K562 (cell line): ENCODE results near the gene LOXHD1. TPM values are rescaled to one million over a fixed set of nuclear protein-coding genes. Genes with fewer than 3 reads are reported as not detected.

Experiments used
- ATAC-seq: fragments of 200-7000 bp; cut with Tn5 transposase; 3 replicates; pipeline ENCODE4 v1.9.1; 2020; ENCODE audit warnings: moderate library complexity
- BruUV-seq: library from RNA; stranded (reverse); fragments of 400-500 nt; replicated peaks from 2 replicates; lab custom pipeline; 2021; lab: Mats Ljungman, UMichigan
- CTCF ChIA-PET: fragments of 300-600 bp; formaldehyde crosslinking; extraction: SDS; loops from one replicate; lab custom pipeline; 2021; ENCODE audit warnings: low intra/inter-chr PET ratio; lab: Yijun Ruan, JAX
- POLR2A ChIA-PET: fragments of 300-600, 350-650 bp; sonication (Branson Sonifier 250); formaldehyde crosslinking; extraction: SDS; loops from one replicate; lab custom pipeline; 2021; ENCODE audit warnings: antibody characterized with exemption, inconsistent platforms; lab: Yijun Ruan, JAX
- DNase-seq, 4 experiments: peaks; one replicate each; pipeline versions ENCODE4 v3.0.0 to v3.0.0-alpha.2; 2011 to 2018; ENCODE audit warnings: low spot score in 3 of 4, mixed read lengths in 3 of 4; ENCODE audit errors: extremely low read depth in 1 of 4
- FAIRE-seq: peaks from 2 replicates; lab custom pipeline; 2011; peaks lifted over from hg19 to GRCh38; lab: Jason Lieb, UNC
- H2AFZ ChIP-seq: 2 replicates; pipeline ENCODE4 v1.6.0; 2011; ENCODE audit warnings: low read depth, low read length, control low read depth, inconsistent platforms
- H3K27ac ChIP-seq: fragments of 200-600 bp; 3 replicates; pipeline ENCODE4 v1.8.0; 2011; ENCODE audit warnings: low read depth, mild to moderate bottlenecking, control low read depth, inconsistent platforms, low read length, moderate library complexity, mixed read lengths; ENCODE audit errors: extremely low read depth
- H3K27me3 ChIP-seq, 2 experiments: fragments of 300-600 bp in 1 of 2; 2 replicates in 1 of 2; 3 replicates in 1 of 2; pipeline versions ENCODE4 v1.6.0 to v1.8.0; 2011; ENCODE audit warnings: inconsistent platforms in 2 of 2, low read length in 2 of 2, mild to moderate bottlenecking in 1 of 2, mixed read lengths in 1 of 2, moderate library complexity in 1 of 2; ENCODE audit not compliant: control insufficient read depth in 2 of 2, insufficient read depth in 2 of 2
- H3K36me3 ChIP-seq: fragments of 300-600 bp; 3 replicates; pipeline ENCODE4 v1.8.0; 2011; ENCODE audit warnings: mild to moderate bottlenecking, low read length, inconsistent platforms; ENCODE audit not compliant: control insufficient read depth, insufficient read depth
- H3K4me1 ChIP-seq, 2 experiments: fragments of 200-600 bp in 1 of 2; replicated peaks in 1 of 2; 2 replicates in 1 of 2; 3 replicates in 1 of 2; pipeline versions ENCODE4 v1.5.1 to v1.8.0; 2011; ENCODE audit warnings: inconsistent platforms in 2 of 2, low read length in 2 of 2, mild to moderate bottlenecking in 1 of 2, mixed read lengths in 1 of 2, moderate library complexity in 1 of 2; ENCODE audit not compliant: control insufficient read depth in 2 of 2, insufficient read depth in 2 of 2
- H3K4me2 ChIP-seq: 2 replicates; pipeline ENCODE4 v1.6.1; 2011; ENCODE audit warnings: low read length, control low read depth, inconsistent platforms, mixed read lengths; ENCODE audit not compliant: insufficient read depth
- H3K4me3 ChIP-seq: fragments of 200-600 bp; sonication (generic), shearing (Covaris generic); 2 replicates; pipeline ENCODE4 v1.5.1; 2016; ENCODE audit warnings: control low read depth, inconsistent platforms
- H3K79me2 ChIP-seq: fragments of 200-600 bp; 3 replicates; pipeline ENCODE4 v1.8.0; 2011; ENCODE audit warnings: low read length, inconsistent platforms; ENCODE audit not compliant: control insufficient read depth, insufficient read depth
- H3K9ac ChIP-seq, 2 experiments: 2 replicates each; pipeline versions ENCODE4 v1.6.0 to v1.6.1; 2011; ENCODE audit warnings: low read depth in 2 of 2, low read length in 2 of 2, control low read depth in 1 of 2, inconsistent platforms in 1 of 2, mild to moderate bottlenecking in 1 of 2, mixed read lengths in 1 of 2; ENCODE audit not compliant: insufficient read depth in 1 of 2
- H3K9me1 ChIP-seq: one replicate; pipeline ENCODE4 v1.6.0; 2011; ENCODE audit warnings: inconsistent platforms, mild to moderate bottlenecking, low read length, moderate library complexity; ENCODE audit not compliant: control insufficient read depth, insufficient read depth
- H3K9me3 ChIP-seq: replicated peaks from 2 replicates; pipeline ENCODE4 v1.5.1; 2011; ENCODE audit warnings: low read depth, low read length, inconsistent platforms; ENCODE audit not compliant: control insufficient read depth, insufficient read depth
- H4K20me1 ChIP-seq: replicated peaks from 2 replicates; pipeline ENCODE4 v1.6.1; 2011; ENCODE audit warnings: low read length, inconsistent platforms, mixed read lengths; ENCODE audit not compliant: control insufficient read depth, insufficient read depth
- ARID2 ChIP-seq: fragments of 450-650 bp; IDR thresholded peaks from 2 replicates; pipeline ENCODE4 v1.6.1; 2017; ENCODE audit warnings: antibody characterized with exemption, mild to moderate bottlenecking
- CBX1 ChIP-seq: sonication (generic); IDR thresholded peaks from 2 replicates; pipeline ENCODE4 v1.6.1; 2016; ENCODE audit warnings: antibody characterized with exemption, low read depth, mild to moderate bottlenecking
- E2F1 ChIP-seq: sonication (generic); formaldehyde crosslinking; IDR thresholded peaks from 2 replicates; pipeline ENCODE4 v1.8.1; 2023; ENCODE audit warnings: mild to moderate bottlenecking, missing genetic modification reagents, moderate library complexity
- NRF1 ChIP-seq, 2 experiments: fragments of 450-650 bp; IDR thresholded peaks in 1 of 2; conservative IDR thresholded peaks in 1 of 2; 2 replicates each; pipeline ENCODE4 v1.6.1; 2014; ENCODE audit warnings: mild to moderate bottlenecking in 2 of 2
- POLR2AphosphoS2 ChIP-seq: IDR thresholded peaks from 2 replicates; pipeline ENCODE4 v1.6.1; 2012; ENCODE audit warnings: low read length, improper control_type of control experiment
- RNF219 ChIP-seq: fragments of 250-450 bp; sonication (Bioruptor Pico); IDR thresholded peaks from 2 replicates; pipeline ENCODE4 v1.5.0; 2022; ENCODE audit warnings: mild to moderate bottlenecking
- ZFP36 ChIP-seq: fragments of 150-350 bp; IDR thresholded peaks from 2 replicates; pipeline ENCODE4 v1.6.1; 2018; ENCODE audit warnings: low read length, low read depth; ENCODE audit not compliant: partially characterized antibody
- ZNF24 ChIP-seq: fragments of 450-650 bp; IDR thresholded peaks from 2 replicates; pipeline ENCODE4 v1.6.1; 2016
- WGBS: fragments of 100-300 bp; shearing (Covaris generic); methylation state at CpG from one replicate; pipeline ENCODE4 v1.1.6; 2016; ENCODE audit warnings: low coverage, mixed read lengths; ENCODE audit not compliant: insufficient coverage; ENCODE audit errors: missing lambda C conversion rate; 5-methylcytosine and 5-hydroxymethylcytosine counted together
- in situ Hi-C: fragments of 300-500 bp; cut with MboI; formaldehyde crosslinking; loops from 4 replicates; pipeline ENCODE4 v1.15.0; 2018; ENCODE audit warnings: inconsistent platforms, mixed read lengths
- intact Hi-C: fragments of 100-400 bp; cut with micrococcal nuclease; formaldehyde crosslinking; loops from 2 replicates; pipeline ENCODE4 v1.14.2; 2022
- polyA plus RNA-seq, 8 experiments: library from polyadenylated mRNA; depleted of rRNA in 4 of 8; stranded (reverse) in 5 of 8; unstranded in 3 of 8; fragments of >200 nt; fragmentation: Nextera tagmentation in 2 of 8; fragmentation: Illumina TruSeq in 1 of 8; extraction: Ambion mirVana in 2 of 8; extraction: Trizol in 1 of 8; gene quantifications; 2 replicates each; pipeline versions ENCODE4 v1.2.1 to v1.2.3, GENCODE V29; 2011 to 2014; ENCODE audit warnings: inconsistent platforms in 1 of 8, missing spikeins in 1 of 8
- total RNA-seq, 7 experiments: library from RNA; depleted of rRNA in 6 of 7; stranded (reverse); fragments of >200 nt in 6 of 7; fragmentation: Illumina TruSeq in 2 of 7; extraction: Trizol in 2 of 7; gene quantifications; 2 replicates each; pipeline versions ENCODE4 v1.2.1 to v1.2.3, GENCODE V29; 2011 to 2021; ENCODE audit warnings: low replicate concordance in 1 of 7

The LOXHD1 gene
- total and polyA plus RNA-seq, 9 of the 15 experiments (the other 6 are each of a cell fraction or from before 2014, with no cell fraction given) = not detected

GRCh38 chr18:46668135-46668534 lies 11.1 kb upstream of the LOXHD1 start:
- H2AFZ ChIP-seq = no peak overlapping the region
- intact Hi-C loops (no loop called here), in situ Hi-C loops (no loop called here)
- no peaks in the 10 kb centered on the region for H3K36me3 ChIP-seq
- H3K27ac ChIP-seq = no peak overlapping the region
- ChIA-PET POLR2A (no interaction called here), CTCF (no interaction called here)
- H3K4me2 ChIP-seq = no peak overlapping the region
- H3K27me3 ChIP-seq = peaks cover 0 to 6% of the 10 kb centered on the region in 2 experiments; a peak in 2 of 5 replicates
- H3K9ac ChIP-seq = no peak overlapping the region
- ATAC-seq (no peak), DNase-seq (no peak), FAIRE-seq (no peak)
- no peaks in the 10 kb centered on the region for H3K9me3 ChIP-seq
- H3K4me1 ChIP-seq = no peaks in the 10 kb centered on the region
- TF ChIP-seq CBX1 (no peak), NRF1 (conservative IDR thresholded peaks at IDR 0.05 in 1 of 2, IDR thresholded peaks at IDR 0.05 in 1 of 2) (no peak), ZFP36 (no peak), POLR2AphosphoS2 (no peak), ARID2 (no peak), RNF219 (no peak), E2F1 (no peak), ZNF24 (no peak)
- no peaks in the 10 kb centered on the region for H3K79me2 ChIP-seq
- H3K9me1 ChIP-seq = no peaks in the 10 kb centered on the region
- BruUV-seq = no TSS peak
- WGBS = 0% methylated on average over 8 of the region's 11 CpGs
- H3K4me3 ChIP-seq = no peak overlapping the region
- no peaks in the 10 kb centered on the region for H4K20me1 ChIP-seq
